T1000 (cell line): Measurements from ENCODE around the gene MTRR.

Experiments used
- DNase-seq: peaks from one replicate; lab custom pipeline; 2025; ENCODE audit warnings: mixed read lengths; lab: John Stamatoyannopoulos, UW

Gene MTRR

GRCh38 chr5:7857361-7857760 is 11.6 kb upstream of the MTRR start:
- no peak for DNase-seq

DNA sequence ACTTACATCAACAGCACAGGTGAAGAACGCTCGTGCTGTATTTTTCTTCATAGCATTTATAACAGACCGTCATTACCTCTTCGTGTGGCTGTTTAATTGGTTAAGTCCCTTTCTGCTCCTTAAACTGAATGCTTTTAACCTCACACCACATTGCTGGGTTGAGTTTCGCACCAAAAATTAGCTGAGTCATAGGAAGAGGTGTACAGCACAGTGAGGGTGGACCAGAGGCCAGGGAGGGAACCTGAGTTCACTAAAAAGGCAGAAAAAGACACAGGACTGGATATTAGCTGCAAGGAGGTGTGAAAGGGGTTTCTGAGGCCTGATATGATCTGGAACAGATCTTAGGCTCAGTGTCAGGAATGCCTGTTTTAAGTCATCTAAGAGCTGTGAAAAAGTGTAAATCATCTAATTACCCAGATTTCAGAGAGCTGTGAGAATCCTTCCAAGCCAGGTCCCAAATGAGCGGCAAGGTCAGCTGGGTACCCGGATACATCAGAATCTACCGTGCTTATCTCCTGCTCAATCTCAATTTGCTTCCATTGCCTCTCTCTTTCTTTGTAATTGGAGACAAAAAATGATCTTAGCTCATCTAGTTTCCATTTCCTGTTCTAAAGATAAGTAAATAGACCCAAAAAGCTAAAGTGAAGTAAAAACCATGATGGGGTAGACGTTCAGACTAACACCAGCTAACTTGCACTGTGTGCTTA is 10.9 kb upstream of the MTRR start:
- DNase-seq: no peak

- DNase-seq: no peak
These were observed 2.8 kb upstream of the MTRR start for GRCh38 chr5:7866196-7866595.

DNA sequence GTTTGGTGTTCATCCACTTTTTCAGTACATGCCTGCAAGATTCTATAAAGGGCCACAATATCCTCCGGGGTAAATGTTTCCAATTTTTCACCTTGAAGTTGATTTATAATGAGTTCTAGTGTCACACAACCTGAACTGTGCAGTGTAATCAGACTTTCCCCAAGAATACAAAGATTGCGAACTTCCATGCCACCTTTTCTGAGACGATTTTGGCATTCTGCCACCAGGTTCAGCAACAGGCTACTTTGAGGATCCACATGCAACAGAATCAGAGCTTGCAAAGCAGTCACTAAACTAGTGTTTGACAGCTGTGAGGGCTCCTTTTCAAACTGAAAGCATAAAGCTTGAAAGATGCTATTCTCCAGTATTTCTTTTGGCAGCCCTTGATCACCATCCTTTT is 1.7 kb upstream of the MTRR start:
- no peak for DNase-seq

DNA sequence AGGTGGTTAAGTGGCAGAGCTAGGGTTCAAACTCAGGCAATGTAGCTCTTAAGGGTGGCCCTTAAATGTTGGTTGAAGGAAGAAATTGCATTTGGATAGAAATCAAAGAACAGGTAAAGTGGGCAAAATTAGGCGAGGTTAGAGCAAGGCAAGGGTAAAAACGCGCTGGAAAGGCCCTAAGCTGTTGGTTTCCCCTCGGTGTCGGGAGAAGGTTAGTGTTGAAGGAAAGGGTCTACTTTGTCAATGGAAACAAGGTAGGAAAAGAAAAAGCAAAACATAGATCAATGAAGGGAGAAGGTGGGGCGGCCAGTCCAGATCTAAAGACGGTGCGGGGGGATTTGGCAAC is 548 bp upstream of the MTRR start:
- DNase-seq: no peak

DNA sequence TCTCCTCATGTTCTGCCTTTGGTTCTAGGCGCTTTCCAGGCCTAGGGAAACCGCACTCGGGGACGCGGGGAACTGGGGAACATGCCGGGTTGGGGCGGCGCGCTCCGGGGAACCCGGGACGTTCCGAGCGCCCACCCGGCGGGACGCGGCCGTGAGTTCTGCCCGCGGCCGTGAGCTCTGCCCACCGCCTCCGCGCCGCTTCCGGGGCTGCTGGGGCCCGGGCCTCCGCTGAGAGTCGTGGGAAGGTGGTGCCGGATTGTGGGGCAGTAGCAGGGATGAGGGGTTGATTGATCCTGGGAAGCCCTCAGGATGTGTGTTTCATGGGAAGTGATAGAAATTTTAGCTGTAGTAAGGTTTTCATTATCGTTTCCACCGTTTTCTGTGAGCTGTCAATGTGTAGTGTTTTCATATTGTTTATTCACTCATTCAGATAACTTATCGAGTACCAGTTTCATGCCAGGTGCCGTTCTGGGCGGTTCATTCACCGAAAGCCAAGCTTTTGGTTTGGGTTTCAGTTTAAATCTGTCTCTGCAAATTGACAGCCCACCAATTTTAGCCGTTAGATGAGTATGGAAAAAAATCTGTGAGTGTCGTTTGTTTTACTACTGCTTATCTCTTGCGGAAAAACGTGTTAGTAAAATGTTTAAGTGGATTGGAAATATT is 657 bp downstream of the MTRR start:
- DNase-seq: no peak

DNA sequence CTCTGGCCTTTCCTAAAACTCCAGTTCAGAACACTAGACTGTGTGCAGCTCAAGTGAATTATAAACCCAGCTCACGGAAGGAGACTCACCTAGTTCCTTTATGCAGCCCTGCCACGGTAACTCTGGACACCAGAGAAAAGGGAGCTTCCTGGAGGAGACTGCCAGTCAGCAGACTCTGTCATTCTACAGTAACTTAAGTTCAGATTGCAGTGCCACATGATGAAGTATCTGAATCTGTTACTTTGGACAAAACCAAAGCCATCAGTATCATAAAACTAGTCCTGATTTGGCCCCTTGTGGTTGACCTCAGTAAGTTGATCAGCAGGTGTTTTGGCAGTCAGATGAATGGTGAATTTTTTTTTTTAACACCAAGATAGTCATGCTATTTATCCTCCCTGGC is 2.7 kb downstream of the MTRR start:
- DNase-seq: no peak

- no peak for DNase-seq
These were observed 3.7 kb downstream of the MTRR start for GRCh38 chr5:7872517-7873130.

DNA sequence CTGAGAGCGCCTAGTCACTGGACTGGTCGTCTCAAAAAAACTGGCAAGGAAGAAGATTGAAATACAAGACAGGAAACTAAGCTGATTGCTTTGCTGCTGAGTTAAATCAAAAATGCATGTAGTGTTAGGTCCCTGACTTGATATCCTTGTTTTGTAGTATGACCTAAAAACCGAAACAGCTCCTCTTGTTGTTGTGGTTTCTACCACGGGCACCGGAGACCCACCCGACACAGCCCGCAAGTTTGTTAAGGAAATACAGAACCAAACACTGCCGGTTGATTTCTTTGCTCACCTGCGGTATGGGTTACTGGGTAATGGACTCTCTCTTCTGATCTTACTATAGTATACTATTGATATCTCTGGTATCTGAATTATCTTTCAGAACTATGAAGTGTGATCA is 4.3 kb downstream of the MTRR start:
- no peak for DNase-seq

DNA sequence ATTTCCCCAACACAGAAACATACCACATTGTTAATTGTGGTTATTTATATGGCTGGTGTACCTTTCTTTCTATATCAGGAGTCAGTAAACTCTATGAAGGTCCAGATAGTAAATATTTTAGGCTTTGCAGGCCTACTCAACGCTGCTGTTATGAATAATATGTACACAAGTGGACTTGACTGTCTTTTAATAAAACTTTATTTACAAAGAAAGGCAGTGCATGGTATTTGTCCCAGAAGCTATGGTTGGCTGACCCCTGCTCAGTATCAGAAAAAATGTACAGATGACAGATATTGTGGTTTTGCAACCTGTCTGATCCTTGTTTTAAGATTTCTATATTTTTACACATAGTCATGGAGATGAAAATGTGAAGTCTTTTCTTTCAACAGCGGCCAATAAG is 5.7 kb downstream of the MTRR start:
- no peak for DNase-seq

DNA sequence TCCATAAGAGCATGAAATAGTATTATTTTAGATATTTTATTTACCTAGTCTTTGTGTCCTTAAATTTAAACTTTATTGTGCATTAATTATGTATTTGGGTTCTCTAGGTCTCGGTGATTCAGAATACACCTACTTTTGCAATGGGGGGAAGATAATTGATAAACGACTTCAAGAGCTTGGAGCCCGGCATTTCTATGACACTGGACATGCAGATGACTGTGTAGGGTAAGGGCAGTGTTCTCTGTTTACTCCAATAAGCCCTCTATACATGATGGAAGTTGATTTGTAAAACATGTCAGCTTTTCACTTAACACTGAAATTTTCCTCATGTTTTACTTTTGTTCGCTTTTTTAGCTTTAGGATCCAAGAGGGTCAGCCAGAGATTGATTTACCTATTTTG is 6.2 kb downstream of the MTRR start:
- no peak for DNase-seq

- DNase-seq: no peak
These were observed 7.9 kb downstream of the MTRR start for GRCh38 chr5:7876867-7877266.

DNA sequence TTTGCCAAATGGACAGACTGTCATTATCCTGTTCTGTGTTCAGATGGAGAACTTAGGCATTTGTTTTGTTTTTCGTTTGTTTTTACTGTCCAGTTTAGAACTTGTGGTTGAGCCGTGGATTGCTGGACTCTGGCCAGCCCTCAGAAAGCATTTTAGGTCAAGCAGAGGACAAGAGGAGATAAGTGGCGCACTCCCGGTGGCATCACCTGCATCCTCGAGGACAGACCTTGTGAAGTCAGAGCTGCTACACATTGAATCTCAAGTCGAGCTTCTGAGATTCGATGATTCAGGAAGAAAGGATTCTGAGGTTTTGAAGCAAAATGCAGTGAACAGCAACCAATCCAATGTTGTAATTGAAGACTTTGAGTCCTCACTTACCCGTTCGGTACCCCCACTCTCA is 8.9 kb downstream of the MTRR start:
- no peak for DNase-seq

DNA sequence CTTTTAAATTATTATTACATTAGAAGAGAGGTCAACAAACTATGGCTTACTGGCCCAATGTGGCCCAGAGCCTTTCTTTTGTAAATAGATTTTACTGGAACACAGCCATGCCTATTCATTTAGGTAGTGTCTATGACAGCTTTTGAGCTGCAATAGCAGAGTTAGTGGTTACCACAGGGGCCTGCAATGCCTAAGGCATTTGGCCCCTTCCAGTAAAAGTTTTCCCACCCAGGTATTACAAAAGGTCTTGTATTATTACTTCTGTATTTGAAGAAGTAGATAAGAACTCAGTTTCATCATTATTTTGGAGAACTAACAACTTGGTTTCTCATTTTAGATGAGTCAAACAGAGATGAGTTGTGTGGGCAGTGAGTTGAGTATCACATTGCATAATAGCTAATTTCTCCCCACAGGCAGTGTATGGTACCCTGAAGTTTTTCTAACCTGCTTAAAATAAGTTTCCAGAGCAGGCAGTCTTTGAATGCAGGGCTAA is 9.5 kb downstream of the MTRR start:
- no peak for DNase-seq

DNA sequence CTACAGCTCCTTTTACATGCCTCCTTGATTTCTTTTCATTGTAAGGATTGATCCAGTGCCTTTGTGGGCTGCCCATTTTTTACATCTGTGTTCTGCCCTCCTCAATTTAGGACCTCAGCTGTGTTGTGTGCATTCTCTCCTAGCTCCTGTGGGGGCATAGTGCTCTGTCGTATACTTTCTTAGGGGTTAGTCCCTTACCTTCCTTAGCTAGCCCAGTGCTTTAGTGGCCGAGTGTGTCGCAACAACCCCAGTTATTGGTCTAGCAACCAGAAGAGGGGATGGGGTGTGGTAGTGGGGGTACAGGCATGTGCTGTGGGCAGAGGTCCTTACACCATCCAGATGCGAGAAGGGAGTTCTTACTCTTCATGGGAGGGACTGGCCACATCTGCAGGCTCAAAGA is 12.1 kb downstream of the MTRR start:
- DNase-seq: no peak

GRCh38 chr5:7881816-7882215 is 12.9 kb downstream of the MTRR start:
- no peak for DNase-seq

DNA sequence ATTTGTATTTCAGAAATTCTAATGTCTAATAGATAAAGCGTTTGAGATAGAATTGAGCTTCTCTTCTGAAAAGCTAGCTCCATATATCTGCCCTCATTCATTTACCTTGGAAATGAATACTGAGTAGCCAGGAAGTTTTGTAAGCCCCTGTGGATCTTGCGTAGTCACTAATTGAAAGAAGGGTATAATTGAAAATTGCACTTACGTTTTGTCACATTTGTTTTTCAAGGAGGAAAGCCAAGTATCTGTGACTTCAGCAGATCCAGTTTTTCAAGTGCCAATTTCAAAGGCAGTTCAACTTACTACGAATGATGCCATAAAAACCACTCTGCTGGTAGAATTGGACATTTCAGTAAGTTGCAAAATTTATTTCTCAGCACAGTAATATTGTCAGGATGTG is 14.0 kb downstream of the MTRR start:
- no peak for DNase-seq

GRCh38 chr5:7884491-7885267 is 15.7 kb downstream of the MTRR start:
- DNase-seq: no peak

DNA sequence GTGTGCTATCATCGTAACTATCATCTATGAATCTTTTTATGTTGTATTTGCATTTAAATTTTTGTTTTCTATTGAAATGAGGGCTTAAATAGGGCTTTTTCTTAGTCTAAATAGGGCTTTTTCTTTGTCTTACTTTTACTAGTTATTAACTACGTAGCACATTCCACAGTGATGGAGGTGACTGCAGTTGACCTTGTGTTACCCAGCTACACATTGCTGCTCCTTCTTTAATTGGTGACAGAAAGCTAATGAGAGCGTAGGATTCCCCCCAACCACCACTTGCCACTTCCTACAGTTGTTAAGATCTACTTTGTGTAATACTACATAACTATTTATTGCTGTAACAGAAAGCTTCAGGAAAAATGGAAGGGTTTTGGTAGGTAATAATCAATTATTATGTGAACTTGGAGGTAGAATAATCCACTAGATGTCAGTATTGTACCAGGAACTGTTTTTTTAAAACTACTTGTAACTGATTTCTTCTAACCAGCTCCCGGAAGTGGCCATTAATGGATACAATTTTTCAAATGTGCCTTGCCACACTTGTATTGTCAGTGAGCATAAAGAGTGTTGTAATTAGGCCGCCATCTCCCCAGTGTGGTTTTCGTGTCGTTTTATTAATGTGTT is 18.0 kb downstream of the MTRR start:
- no peak for DNase-seq

GRCh38 chr5:7888901-7889300 is 20.0 kb downstream of the MTRR start:
- DNase-seq: no peak

DNA sequence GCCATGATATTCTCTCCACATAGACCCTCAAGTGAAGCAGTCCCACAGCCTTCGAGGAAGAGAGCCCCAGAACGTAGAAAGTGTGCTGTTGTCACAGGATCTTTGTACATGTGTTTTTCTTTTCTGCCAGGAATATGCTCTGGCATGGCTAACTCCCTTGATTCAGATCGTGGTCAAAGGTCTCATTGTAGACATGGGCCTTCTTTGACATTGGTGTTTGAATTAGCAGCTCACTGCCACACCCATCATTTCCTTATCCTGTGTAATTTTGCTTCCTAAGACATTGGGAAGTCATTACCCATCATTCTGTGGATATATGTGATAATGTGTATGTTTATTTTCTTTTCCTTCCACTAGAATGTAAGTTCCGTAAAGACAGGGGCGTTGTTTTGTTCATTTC is 25.5 kb downstream of the MTRR start:
- no peak for DNase-seq

- DNase-seq: no peak
These were observed 25.9 kb downstream of the MTRR start for GRCh38 chr5:7894860-7895259.
